PC-9 (cell line): Measurements from ENCODE around the gene ULK1. TPM values are rescaled to one million over a fixed set of nuclear protein-coding genes. Genes with fewer than 3 reads are reported as not detected.
"Not testable (repeated sequence)": the region's sequence is repeated elsewhere in the genome, so short reads cannot be mapped to it uniquely, and the experiment has no call there.

ENCODE experiments used
- BruUV-seq: library from RNA; stranded (reverse); fragments of 400-500 nt; replicated peaks from 2 replicates; lab custom pipeline; 2021; lab: Mats Ljungman, UMichigan
- CTCF ChIA-PET: fragments of 300-600 bp; sonication (Branson Sonifier 250); formaldehyde crosslinking; loops from one replicate; lab custom pipeline; 2022; ENCODE audit warnings: antibody characterized with exemption; lab: Charles Lee
- POLR2A ChIA-PET: fragments of 300-600 bp; sonication (Branson Sonifier 250); formaldehyde crosslinking; loops from one replicate; lab custom pipeline; 2022; ENCODE audit warnings: antibody characterized with exemption; ENCODE audit not compliant: unreplicated experiment; lab: Charles Lee
- DNase-seq, 2 experiments: peaks; one replicate each; pipeline versions ENCODE4 v3.0.0 to v3.0.0-alpha.2; 2015 to 2022; ENCODE audit warnings: mixed read lengths in 1 of 2
- H2AFZ ChIP-seq: fragments of 200-600 bp; sonication (generic); 2 replicates; pipeline ENCODE4 v1.8.1; 2017; ENCODE audit warnings: antibody characterized with exemption
- H3F3A ChIP-seq: fragments of 200-600 bp; sonication (generic); 2 replicates; pipeline ENCODE4 v1.8.1; 2017; ENCODE audit warnings: antibody characterized with exemption, mild to moderate bottlenecking, low read depth; ENCODE audit not compliant: insufficient read depth
- H3K27ac ChIP-seq: fragments of 200-600 bp; sonication (generic); 2 replicates; pipeline ENCODE4 v1.6.1; 2016; ENCODE audit warnings: mixed run types
- H3K27me3 ChIP-seq: fragments of 200-600 bp; sonication (generic); 2 replicates; pipeline ENCODE4 v1.6.1; 2016; ENCODE audit warnings: low read depth, mixed run types; ENCODE audit not compliant: insufficient read depth
- H3K36me3 ChIP-seq: fragments of 200-600 bp; sonication (generic); 2 replicates; pipeline ENCODE4 v1.6.1; 2016; ENCODE audit warnings: low read depth, mixed run types
- H3K4me1 ChIP-seq: fragments of 200-600 bp; sonication (generic); replicated peaks from 2 replicates; pipeline ENCODE4 v1.6.1; 2016; ENCODE audit warnings: mixed run types; ENCODE audit not compliant: insufficient read depth
- H3K4me2 ChIP-seq: fragments of 200-600 bp; sonication (generic); 2 replicates; pipeline ENCODE4 v1.6.1; 2017; ENCODE audit warnings: mixed run types
- H3K4me3 ChIP-seq: fragments of 200-600 bp; sonication (generic); 2 replicates; pipeline ENCODE4 v1.6.1; 2016; ENCODE audit warnings: mixed run types
- H3K79me2 ChIP-seq: fragments of 200-600 bp; sonication (generic); 2 replicates; pipeline ENCODE4 v1.6.1; 2017; ENCODE audit warnings: low read depth, mixed run types
- H3K9me2 ChIP-seq: fragments of 200-600 bp; sonication (generic); 2 replicates; pipeline ENCODE4 v1.8.1; 2017; ENCODE audit warnings: mild to moderate bottlenecking; ENCODE audit not compliant: insufficient read depth
- H3K9me3 ChIP-seq: fragments of 200-600 bp; sonication (generic); 2 replicates; pipeline ENCODE4 v1.8.1; 2016; ENCODE audit warnings: low read depth; ENCODE audit not compliant: insufficient read depth
- H4K20me1 ChIP-seq: fragments of 200-600 bp; sonication (generic); 2 replicates; pipeline ENCODE4 v1.8.1; 2017; ENCODE audit not compliant: insufficient read depth
- EZH2 ChIP-seq: fragments of 200-600 bp; sonication (generic); IDR thresholded peaks from 2 replicates; pipeline ENCODE4 v1.8.0; 2017; ENCODE audit warnings: antibody characterized with exemption, low read depth
- intact Hi-C: fragments of 100-400 bp; cut with micrococcal nuclease; formaldehyde crosslinking; loops from one replicate; pipeline ENCODE4 v1.10.0; 2022; ENCODE audit not compliant: unreplicated experiment
- total RNA-seq: library from RNA; stranded (reverse); gene quantifications from 2 replicates; pipeline ENCODE4 v1.2.3, GENCODE V29; 2021
- TF ChIP-seq, protein P1 (sequence below): fragments of 200-600 bp; sonication (generic); conservative IDR thresholded peaks from 2 replicates; pipeline ENCODE4 v1.6.1; 2017; ENCODE audit warnings: mixed run types, antibody characterized with exemption, mild to moderate bottlenecking, moderate library complexity

ULK1 gene
- total RNA-seq, 1 experiment from 2014 or later = 70.5 TPM

DNA sequence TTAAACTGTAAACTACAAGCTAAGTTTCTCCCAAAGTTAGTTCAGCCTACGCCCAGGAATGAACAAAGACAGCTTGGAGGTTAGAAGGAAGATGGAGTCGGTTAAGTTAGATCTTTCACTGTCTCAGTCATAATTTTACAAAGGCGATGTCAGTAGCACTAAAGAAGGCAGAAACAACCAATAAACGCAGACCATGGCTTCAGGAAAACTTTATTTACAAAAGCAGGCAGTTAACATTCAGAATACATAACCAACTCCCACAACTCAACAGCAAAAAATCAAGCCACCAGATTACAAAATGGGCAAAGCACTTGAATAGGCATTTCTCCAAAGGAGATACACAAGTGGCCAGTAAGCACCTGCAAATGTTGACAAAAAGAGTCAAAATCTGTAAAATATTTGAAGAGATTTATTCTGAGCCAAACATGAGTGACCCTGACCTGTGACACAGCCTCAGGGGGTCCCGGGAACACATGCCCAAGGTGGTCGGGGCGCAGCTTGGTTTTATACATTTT is 8.8 kb upstream of the ULK1 start:
- Histone ChIP-seq H3K27ac (peak overlapping the region; percentile 53), H3K9me3 (peaks cover 5% of the 10 kb centered on the region), H3K4me3 (0 out of 2 replicates have a peak overlapping the region, but pooled peaks have one; percentile 9), H3K9me2 (no peaks in the 10 kb centered on the region), H3K36me3 (no peaks in the 10 kb centered on the region), H3K4me1 (peaks cover 45% of the 10 kb centered on the region), H2AFZ (no peak overlapping the region), H3K79me2 (no peaks in the 10 kb centered on the region), H3F3A (peaks cover 44% of the 10 kb centered on the region), H3K4me2 (peak overlapping the region; percentile 18; the same call in 1 of the 2 replicates), H4K20me1 (no peaks in the 10 kb centered on the region), H3K27me3 (no peaks in the 10 kb centered on the region)
- intact Hi-C loops = no loop called here
- no peak for DNase-seq
- POLR2A ChIA-PET = no interaction called here
- BruUV-seq = no TSS peak
- CTCF ChIA-PET = no interaction called here
- TF ChIP-seq, protein P1, sequence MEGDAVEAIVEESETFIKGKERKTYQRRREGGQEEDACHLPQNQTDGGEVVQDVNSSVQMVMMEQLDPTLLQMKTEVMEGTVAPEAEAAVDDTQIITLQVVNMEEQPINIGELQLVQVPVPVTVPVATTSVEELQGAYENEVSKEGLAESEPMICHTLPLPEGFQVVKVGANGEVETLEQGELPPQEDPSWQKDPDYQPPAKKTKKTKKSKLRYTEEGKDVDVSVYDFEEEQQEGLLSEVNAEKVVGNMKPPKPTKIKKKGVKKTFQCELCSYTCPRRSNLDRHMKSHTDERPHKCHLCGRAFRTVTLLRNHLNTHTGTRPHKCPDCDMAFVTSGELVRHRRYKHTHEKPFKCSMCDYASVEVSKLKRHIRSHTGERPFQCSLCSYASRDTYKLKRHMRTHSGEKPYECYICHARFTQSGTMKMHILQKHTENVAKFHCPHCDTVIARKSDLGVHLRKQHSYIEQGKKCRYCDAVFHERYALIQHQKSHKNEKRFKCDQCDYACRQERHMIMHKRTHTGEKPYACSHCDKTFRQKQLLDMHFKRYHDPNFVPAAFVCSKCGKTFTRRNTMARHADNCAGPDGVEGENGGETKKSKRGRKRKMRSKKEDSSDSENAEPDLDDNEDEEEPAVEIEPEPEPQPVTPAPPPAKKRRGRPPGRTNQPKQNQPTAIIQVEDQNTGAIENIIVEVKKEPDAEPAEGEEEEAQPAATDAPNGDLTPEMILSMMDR = no peak
- no peak for TF ChIP-seq EZH2

DNA sequence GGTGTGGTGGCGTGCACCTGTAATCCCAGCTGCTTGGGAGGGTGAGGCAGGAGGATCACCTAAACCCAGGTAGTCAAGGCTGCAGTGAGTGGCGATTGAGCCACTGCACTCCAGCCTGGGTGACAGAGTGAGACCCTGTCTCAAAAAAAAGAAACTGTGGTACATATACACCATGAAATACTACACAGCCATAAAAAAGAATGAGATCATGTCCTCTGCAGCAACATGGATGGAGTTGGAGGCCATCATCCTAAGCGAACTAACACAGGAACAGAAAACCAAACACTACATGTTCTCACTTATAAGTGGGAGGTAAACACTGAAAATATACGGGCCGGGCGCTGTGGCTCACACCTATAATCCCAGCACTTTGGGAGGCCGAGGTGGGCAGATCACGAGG is 2.7 kb upstream of the ULK1 start:
- H3K9me3 ChIP-seq, H3K9me2 ChIP-seq, BruUV-seq, H2AFZ ChIP-seq, POLR2A ChIA-PET, H3K4me3 ChIP-seq, H3K36me3 ChIP-seq, DNase-seq, H3K27ac ChIP-seq, intact Hi-C loops, H3K4me2 ChIP-seq, H4K20me1 ChIP-seq, H3K79me2 ChIP-seq, H3K27me3 ChIP-seq, CTCF ChIA-PET: not testable (repeated sequence)
- Histone ChIP-seq H3F3A (peaks cover 28% of the 10 kb centered on the region; the same call in 1 of the 2 replicates), H3K4me1 (peaks cover 18% of the 10 kb centered on the region)

DNA sequence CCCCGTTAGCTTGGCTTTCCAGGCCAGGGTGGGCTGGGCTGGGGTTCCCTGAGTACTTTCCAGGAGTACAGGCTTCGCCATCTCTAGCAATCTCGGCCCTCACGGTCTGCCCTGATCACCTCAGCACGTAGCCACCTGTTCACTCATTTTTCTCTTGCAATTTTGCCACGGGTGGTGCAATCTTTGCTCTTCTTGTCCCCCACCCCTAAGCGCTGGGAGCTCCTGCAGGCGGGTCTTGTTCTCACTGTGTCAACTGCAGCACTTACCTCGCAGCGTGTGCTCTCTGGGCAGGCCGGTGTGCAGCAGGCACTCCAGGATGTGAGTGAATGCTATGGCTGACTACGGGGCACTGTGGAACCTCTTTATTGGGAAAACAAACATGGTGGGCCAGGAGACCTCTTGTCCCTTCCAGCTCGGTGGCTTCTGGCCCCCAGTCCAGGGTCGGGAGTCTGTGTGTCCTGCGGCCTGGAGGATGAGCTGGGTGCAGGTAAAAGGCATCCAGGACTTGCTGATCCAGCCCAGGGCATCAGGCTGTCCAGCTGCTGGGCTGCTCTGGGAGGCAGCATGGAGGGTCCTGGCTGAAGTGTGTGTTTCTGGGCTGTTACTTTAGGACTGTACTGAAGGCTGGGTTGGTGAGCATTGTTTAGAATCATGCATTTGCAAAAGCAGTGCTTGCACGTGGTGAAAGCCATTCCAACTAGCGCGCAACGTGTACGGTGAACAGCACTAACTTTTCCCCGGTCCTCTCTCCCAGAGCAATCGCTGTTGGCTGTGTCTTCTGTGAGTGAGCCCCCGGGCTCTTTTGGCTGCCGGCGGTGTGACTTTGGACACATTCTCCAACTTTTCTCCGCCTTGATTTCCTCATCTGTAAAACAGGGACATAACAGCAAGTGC is 1.5 kb upstream of the ULK1 start:
- H3F3A ChIP-seq = peaks cover 35% of the 10 kb centered on the region; the same call in 1 of the 2 replicates
- H3K36me3 ChIP-seq = peaks cover 4% of the 10 kb centered on the region; the same call in 1 of the 2 replicates
- no peak overlapping the region for H3K4me2 ChIP-seq
- TF ChIP-seq EZH2 = no peak
- TF ChIP-seq, protein P1 = no peak
- no peak for DNase-seq
- H3K4me3 ChIP-seq = no peak overlapping the region
- no peaks in the 10 kb centered on the region for H3K27me3 ChIP-seq
- ChIA-PET CTCF (no interaction called here), POLR2A (no interaction called here)
- intact Hi-C loops = no loop called here
- no peaks in the 10 kb centered on the region for H4K20me1 ChIP-seq
- H3K4me1 ChIP-seq = peaks cover 22% of the 10 kb centered on the region
- H3K79me2 ChIP-seq = peaks cover 20% of the 10 kb centered on the region
- no peak overlapping the region for H3K27ac ChIP-seq
- no peaks in the 10 kb centered on the region for H3K9me2 ChIP-seq
- BruUV-seq = no TSS peak
- H2AFZ ChIP-seq = no peak overlapping the region
- no peaks in the 10 kb centered on the region for H3K9me3 ChIP-seq
